ENCODE data around the gene CD37.
"Not testable (repeated sequence)": the region's sequence is repeated elsewhere in the genome, so short reads cannot be mapped to it uniquely, and the experiment has no call there.

Gene CD37

DNA sequence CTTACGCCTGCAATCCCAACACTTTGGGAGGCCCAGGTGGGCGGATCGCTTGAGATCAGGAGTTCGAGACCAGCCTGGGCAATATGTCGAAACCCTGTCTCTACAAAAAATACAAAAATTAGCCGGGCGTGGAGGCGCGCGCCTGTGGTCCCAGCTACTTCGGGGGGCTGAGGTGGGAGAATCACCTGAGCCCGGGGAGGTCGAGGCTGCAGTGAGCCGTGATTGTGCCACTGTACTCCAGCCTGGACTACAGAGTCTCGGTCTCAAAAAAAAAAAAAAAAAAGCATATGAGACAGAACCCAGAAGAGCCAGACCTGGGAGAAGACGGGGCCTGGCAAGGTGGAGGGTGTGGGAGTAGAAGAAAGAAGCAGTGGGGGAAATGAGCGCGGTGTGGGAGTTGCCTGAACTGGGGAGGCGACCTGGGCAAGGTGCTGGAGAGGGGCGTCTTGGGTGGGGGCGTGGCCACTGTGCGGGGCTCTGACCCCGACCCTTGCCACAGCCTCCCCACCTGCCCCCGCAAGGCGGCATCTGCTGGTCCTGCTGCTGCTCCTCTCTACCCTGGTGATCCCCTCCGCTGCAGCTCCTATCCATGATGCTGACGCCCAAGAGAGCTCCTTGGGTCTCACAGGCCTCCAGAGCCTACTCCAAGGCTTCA is 29.0 kb downstream of the CD37 start:
- no peak for DNase-seq (ENCODE audit: low spot score)
- TF ChIP-seq, protein P1, sequence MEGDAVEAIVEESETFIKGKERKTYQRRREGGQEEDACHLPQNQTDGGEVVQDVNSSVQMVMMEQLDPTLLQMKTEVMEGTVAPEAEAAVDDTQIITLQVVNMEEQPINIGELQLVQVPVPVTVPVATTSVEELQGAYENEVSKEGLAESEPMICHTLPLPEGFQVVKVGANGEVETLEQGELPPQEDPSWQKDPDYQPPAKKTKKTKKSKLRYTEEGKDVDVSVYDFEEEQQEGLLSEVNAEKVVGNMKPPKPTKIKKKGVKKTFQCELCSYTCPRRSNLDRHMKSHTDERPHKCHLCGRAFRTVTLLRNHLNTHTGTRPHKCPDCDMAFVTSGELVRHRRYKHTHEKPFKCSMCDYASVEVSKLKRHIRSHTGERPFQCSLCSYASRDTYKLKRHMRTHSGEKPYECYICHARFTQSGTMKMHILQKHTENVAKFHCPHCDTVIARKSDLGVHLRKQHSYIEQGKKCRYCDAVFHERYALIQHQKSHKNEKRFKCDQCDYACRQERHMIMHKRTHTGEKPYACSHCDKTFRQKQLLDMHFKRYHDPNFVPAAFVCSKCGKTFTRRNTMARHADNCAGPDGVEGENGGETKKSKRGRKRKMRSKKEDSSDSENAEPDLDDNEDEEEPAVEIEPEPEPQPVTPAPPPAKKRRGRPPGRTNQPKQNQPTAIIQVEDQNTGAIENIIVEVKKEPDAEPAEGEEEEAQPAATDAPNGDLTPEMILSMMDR (IDR thresholded peaks at IDR 0.05; ENCODE audit: extremely low read depth, missing control alignments), result no peak

DNA sequence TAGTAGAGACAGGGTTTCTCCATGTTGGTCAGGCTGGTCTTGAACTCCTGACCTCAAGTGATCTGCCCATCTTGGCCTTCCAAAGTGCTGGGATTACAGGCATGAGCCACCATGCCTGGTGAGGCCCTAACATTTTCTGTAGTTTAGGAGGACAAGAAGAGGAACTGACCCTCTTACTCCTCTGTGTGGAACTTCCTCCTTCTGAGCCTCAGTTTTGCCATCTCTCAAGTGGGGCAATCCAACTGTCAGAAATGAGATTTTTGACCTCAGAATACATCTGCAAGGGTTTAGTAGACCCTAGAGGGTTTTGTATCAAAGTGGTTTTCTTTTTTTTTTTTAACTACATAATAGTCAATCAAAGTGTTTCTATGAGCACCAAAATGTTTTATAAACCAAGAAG is 30.9 kb downstream of the CD37 start:
- TF ChIP-seq, protein P1 (IDR thresholded peaks at IDR 0.05; ENCODE audit: extremely low read depth, missing control alignments), result no peak
- DNase-seq (ENCODE audit: low spot score), result no peak

DNA sequence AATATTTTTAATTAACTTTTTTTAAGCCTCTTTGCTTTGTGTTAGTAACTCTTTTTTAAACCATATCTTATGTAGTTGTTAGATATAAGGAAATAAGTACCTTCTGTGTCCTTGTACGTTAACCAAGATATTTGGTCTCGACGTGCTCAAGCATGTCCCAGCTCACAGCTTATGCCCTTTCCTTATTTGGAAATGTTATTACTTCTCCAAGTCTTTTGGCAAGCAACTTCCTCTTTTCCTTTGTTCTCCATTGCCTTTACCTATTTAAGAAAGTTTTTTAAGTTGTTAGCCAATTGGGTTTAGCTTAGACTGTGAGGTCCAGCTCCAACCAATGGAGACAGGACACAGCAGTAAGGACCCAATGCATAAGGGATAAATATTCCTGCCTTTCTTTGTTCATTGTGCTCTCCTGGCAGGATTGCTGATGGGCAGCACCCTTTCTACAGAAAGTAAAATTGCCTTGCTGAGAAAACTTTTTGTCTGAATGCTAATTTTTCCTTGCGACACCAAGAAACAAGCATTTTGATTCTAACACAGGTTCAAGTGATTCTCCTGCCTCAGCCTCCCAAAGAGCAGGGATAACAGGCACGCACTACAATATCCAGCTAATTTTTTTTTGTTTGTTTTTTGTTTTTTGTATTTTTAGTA is 33.6 kb downstream of the CD37 start:
- TF ChIP-seq, protein P1 (IDR thresholded peaks at IDR 0.05; ENCODE audit: extremely low read depth, missing control alignments), result no peak
- DNase-seq (ENCODE audit: low spot score), result no peak

DNA sequence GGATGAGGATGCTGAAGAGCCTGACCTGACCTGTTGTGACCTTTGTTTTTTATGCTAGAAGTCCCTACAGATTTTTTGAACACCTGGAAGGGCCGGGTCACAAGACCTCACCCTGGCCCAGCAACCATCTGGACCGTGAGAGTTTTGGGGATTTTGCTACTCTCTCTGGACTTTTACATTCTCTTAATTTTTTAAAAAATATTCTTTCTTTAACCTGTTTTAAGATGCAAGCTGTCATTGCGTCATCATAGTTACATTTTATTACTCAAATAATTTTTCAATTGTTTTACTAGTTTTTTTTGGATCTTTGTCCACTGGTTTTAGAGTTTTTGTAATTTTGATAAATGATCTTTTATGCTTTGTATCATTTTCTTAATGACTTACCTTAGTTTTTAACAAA is 36.0 kb downstream of the CD37 start:
- no peak for DNase-seq (ENCODE audit: low spot score)
- TF ChIP-seq, protein P1 (IDR thresholded peaks at IDR 0.05; ENCODE audit: extremely low read depth, missing control alignments), result no peak

DNA sequence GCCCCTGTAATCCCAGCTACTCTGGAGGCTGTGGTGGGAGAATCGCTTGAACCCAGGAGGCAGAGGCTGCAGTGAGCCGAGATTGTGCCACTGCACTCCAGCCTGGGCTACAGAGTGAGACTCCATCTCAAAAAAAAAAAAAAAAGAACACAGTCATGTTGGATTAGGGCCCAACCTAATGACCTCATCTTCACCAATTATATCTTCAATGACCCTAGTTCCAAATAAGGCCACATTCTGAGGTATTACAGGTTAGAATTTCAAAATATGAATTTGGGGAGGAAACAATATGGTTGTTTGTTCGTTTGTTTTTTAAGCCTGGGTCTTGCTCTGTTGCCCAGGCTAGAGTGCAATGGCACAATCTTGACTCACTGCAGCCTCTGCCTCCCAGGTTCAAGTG is 38.0 kb downstream of the CD37 start:
- DNase-seq (ENCODE audit: low spot score), result not testable (repeated sequence)

DNA sequence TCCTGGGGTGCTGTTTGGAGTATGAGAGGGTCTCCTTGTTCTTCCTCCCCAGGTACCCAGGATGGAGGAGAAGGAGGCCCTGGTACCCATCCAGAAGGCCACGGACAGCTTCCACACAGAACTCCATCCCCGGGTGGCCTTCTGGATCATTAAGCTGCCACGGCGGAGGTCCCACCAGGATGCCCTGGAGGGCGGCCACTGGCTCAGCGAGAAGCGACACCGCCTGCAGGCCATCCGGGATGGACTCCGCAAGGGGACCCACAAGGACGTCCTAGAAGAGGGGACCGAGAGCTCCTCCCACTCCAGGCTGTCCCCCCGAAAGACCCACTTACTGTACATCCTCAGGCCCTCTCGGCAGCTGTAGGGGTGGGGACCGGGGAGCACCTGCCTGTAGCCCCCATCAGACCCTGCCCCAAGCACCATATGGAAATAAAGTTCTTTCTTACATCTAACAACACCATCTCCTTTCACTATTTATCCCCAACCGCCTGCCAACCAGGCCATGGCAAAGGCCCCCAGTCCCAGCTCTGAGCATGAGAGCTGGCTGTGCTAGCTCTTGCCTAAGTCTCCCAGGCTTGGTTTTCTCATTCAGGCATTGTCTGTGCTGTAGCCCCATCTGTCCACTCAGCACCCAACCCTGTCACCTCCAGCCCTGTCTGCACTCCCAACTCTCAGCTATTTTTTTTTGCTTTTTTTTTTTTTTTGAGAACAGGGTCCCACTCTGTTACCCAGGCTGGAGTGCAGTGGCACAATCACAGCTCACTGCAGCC is 39.6 kb downstream of the CD37 start:
- DNase-seq (ENCODE audit: low spot score), result no peak
- TF ChIP-seq, protein P1 (IDR thresholded peaks at IDR 0.05; ENCODE audit: extremely low read depth, missing control alignments), result no peak

DNA sequence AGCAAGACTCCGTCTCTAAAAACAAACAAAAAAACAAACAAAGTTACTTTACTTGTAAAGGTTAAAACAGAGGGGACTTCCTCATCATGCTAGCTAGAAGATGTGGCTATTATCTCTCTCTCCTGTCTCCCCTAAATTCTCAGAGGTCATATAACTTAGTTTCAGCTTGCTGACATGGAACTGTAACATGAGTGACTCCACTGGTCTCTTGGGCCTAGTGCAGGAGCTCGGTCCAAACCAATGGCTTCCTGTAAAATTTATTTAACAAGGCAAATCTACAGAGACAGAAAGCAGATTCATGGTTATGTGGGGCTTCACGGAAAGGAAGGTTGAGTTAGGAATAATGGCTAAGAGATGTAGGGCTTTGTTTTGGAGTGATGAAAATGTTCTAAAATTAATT is 43.3 kb downstream of the CD37 start:
- TF ChIP-seq, protein P1 (IDR thresholded peaks at IDR 0.05; ENCODE audit: extremely low read depth, missing control alignments), result no peak
- no peak for DNase-seq (ENCODE audit: low spot score)

Data from GM20000 (cell line).